HG02973 (cell line): ENCODE results near the gene PGA3.
"Not testable (repeated sequence)": the region's sequence is repeated elsewhere in the genome, so short reads cannot be mapped to it uniquely, and the experiment has no call there.

ENCODE experiments used
- ATAC-seq: cut with Tn5 transposase; IDR thresholded peaks from one replicate; pipeline ENCODE4 v1.9.1; 2021; ENCODE audit warnings: moderate library complexity; ENCODE audit not compliant: unreplicated experiment

PGA3 gene

GRCh38 chr11:61202950-61203746, at the start of gene PGA3:
Gene PGA3, plus strand, starts transcription at chr11:61203515. Its CDS starts 50 bp downstream, at chr11:61203565.
- not testable (repeated sequence) for ATAC-seq

GRCh38 chr11:61153593-61154095, 49.7 kb upstream of the PGA3 start:
- no peak for ATAC-seq

DNA sequence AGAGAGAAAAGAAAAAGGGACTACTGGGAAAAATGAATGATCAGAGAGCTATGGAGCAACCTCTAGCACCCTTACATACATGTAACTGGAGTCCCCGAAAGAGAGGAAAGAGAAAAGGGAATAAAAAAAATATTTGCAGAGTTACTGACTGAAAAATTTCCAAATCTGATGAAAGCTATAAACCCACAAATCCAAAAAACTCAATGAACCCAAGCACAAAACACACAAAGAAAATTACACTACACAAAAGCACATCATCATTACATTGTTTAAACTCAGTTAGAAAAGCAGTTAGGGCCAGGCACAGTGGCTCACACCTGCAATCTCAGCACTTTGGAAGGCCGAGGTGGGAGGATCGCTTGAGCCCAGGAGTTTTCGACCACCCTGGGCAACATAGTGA, 48.8 kb upstream of the PGA3 start:
- ATAC-seq, result no peak

GRCh38 chr11:61155312-61155711, 48.0 kb upstream of the PGA3 start:
- no peak for ATAC-seq

GRCh38 chr11:61155741-61156140, 47.6 kb upstream of the PGA3 start:
- no peak for ATAC-seq

DNA sequence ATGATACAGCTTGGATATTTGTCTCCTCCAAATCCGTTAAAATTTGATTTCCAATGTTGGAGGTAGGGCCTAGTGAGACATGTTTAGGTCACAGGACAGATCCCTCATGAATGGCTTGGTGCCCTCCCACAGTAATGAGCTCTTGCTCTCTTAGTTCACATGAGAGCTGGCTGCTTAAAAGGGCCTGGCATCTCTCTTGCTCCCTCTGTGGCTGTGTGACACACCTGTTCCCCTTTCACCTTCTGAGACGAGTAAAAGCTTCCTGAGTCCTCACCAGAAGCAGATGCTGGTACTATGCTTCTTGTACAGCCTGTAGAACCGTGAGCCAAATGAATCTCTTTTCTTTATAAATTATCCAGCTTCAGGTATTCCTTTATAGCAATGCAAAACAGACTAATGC, 45.6 kb upstream of the PGA3 start:
- ATAC-seq, result no peak

- ATAC-seq, result no peak
These were observed 44.5 kb upstream of the PGA3 start for GRCh38 chr11:61158691-61159381.

DNA sequence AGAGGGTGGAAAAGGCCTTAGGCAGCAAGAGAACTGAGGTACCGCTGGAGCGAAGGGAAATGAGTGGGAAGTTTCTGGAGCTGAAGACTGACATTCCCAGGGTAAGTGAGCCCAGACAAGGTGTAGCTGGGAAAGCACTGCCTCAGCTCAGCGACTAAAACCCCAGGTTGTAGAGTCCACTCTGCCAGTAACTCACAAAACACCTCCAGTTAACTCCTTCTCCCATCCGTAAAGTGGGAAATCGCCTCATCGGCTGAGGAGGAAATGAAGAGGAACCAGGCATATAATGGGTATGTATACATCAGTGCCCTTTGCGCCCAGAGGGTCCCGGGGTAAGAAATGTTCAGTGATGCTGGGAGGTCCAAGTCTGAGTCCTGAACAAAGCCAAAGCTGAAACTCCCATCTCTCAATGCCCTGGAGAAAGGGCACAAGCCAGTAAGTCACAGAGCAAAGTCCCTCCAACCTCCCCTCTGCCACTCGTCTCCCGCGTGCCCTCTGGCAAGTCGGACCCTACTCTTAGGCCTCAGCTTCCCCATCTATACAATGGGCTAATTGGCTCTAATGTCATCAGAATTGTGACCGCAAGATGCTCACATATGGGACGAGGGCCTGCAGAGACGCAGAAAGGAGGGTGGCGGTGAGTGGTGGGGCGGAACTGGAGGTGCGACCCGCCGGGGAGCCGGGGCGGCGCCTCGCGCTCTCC, 42.7 kb upstream of the PGA3 start:
- no peak for ATAC-seq

GRCh38 chr11:61161190-61162091, 41.9 kb upstream of the PGA3 start, which contains the start of gene VPS37C:
Gene VPS37C, minus strand, starts transcription at chr11:61161426. Its CDS starts 22,597 bp downstream, at chr11:61138829.
- peak; percentile 53 for ATAC-seq

- ATAC-seq, result no peak
These were observed 41.0 kb upstream of the PGA3 start for GRCh38 chr11:61162092-61162941.

- no peak for ATAC-seq
These were observed 40.3 kb upstream of the PGA3 start for GRCh38 chr11:61163021-61163420.

DNA sequence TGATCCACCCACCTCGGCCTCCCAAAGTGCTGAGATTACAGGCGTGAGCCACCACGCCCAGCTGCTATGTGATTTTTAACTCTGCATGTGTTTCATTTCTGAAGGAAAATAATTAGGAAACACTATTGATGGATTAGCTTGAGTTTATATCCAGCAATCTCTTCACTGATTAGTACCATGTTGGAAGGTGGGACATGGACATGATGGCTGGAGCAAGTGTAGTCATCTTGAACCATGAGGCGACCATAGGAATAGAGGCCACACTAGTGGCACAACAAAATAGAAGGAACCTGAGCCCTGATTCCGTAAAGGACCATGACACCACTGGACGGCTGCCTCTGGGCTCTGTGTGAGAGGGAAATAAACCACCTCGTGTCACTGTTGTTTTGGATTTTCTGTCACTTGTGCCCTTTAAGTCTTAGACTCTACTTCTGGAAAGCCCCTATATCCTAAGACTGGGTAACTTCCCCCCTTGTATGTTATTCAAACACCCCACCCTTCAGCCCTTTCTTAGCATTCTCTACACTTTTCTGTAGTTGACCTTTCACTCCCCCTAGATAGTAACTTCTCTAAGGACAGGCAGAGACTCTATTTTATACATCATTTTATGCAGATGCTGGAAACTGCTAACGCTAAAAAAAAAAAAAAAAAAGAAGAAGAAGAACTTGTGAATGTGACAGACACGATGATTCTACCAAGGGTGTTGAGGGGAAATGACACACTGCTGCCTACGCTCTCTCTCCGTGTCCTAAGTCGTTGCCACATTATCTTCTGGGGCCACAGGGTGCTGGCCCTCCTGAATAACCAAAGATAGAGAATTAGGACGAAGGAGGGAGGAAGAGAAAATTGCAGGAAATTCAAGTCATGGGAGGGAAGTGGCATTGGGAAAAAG, 39.4 kb upstream of the PGA3 start:
- ATAC-seq, result no peak

DNA sequence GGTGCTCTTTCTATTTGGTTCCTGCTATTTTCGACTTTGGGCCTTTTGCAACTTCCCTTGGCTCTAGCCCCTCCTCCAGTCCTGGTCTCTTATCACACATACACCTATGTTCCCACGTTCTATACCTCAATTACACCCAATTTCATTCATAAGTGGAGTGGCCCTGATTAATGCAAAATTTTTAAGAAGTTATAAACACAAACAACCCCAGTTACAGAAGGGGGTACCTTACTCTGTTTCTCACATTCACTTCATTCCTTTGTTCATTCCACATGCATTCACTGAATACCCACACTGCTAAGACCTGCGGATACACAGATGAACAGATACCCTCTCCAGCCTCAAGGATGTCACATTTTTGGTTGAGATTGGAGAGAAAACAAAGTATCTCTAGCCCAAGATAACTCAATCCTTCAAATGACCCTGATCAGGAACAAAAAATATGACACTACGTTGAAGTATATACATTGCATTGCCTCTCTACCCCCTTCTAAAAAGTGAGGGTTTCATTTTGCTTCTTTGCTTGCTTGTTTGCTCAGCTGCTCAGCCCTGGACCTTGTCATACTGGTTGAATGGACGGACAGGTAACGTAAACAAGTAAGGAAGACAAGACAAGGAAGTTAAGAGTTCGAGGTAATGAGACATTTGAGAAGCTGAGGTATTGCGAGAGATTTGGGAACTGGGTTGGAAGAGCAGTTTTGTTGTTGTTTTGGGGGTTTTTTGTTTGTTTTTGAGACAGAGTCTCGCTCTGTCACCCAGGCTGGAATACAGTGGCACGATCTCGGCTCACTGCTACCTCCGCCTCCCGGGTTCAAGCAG, 38.5 kb upstream of the PGA3 start:
- ATAC-seq, result no peak

DNA sequence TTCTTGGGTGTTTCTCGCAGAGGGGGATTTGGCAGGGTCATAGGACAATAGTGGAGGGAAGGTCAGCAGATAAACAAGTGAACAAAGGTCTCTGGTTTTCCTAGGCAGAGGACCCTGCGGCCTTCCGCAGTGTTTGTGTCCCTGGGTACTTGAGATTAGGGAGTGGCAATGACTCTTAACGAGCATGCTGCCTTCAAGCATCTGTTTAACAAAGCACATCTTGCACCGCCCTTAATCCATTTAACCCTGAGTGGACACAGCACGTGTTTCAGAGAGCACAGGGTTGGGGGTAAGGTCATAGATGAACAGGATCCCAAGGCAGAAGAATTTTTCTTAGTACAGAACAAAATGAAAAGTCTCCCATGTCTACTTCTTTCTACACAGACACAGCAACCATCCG, 37.5 kb upstream of the PGA3 start:
- not testable (repeated sequence) for ATAC-seq

DNA sequence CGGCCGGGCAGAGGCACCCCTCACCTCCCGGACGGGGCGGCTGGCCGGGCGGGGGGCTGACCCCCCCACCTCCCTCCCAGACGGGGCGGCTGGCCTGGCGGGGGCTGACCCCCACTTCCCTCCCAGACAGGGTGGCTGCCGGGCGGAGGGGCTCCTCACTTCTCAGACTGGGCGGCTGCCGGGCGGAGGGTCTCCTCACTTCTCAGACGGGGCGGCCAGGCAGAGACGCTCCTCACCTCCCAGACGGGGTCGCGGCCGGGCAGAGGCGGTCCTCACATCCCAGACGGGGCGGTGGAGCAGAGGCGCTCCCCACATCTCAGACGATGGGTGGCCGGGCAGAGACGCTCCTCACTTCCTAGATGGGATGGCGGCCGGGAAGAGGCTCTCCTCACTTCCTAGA, 37.0 kb upstream of the PGA3 start:
- not testable (repeated sequence) for ATAC-seq

GRCh38 chr11:61168042-61168688, 35.1 kb upstream of the PGA3 start:
- ATAC-seq, result no peak

DNA sequence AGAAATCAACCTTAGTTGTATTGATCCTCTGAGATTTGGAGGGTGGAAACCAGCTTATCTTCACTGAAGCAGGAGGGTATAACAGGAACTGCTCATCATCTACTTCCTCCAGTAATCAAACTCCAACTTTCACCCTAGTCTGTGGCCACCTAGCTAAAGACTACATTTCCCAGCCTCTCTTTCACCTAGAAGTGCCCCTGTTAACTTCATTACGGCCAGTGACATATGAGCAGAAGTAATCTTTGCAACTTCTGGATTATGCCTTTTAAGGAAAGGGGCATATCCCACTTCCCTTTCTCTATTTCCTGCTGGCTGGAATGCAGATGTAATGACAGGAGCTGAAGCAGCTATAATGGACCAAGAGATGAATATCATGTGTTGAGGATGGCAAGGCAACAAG, 34.5 kb upstream of the PGA3 start:
- ATAC-seq, result no peak
